ENCODE measurements around the gene CLEC4A.
A peak's percentile ranks its signal among the peaks of the same experiment; 100 is the strongest.
"Not testable (repeated sequence)": the region's sequence is repeated elsewhere in the genome, so short reads cannot be mapped to it uniquely, and the experiment has no call there.

CLEC4A gene

GRCh38 chr12:8157484-8158198 lies 34.2 kb downstream of the CLEC4A start:
- Histone ChIP-seq H3K4me3 (ENCODE audit: low read depth in 1 of 2, low read length in 2 of 2) (no peak overlapping the region), H3K27ac (ENCODE audit: low read depth, low read length) (no peak overlapping the region), H3K4me1 (ENCODE audit: control insufficient read depth in 1 of 2, insufficient read depth in 2 of 2, low read length in 2 of 2) (no peaks in the 10 kb centered on the region), H3K9me3 (ENCODE audit: control insufficient read depth in 1 of 2, low read length in 2 of 2) (no peaks in the 10 kb centered on the region), H3K27me3 (ENCODE audit: control insufficient read depth in 1 of 2, insufficient read depth in 2 of 2, low read length in 2 of 2) (no peaks in the 10 kb centered on the region), H3K9ac (ENCODE audit: low read depth in 1 of 2, low read length in 2 of 2) (no peak overlapping the region), H3K36me3 (ENCODE audit: control insufficient read depth in 1 of 2, insufficient read depth in 2 of 2, low read length in 2 of 2) (no peaks in the 10 kb centered on the region)

DNA sequence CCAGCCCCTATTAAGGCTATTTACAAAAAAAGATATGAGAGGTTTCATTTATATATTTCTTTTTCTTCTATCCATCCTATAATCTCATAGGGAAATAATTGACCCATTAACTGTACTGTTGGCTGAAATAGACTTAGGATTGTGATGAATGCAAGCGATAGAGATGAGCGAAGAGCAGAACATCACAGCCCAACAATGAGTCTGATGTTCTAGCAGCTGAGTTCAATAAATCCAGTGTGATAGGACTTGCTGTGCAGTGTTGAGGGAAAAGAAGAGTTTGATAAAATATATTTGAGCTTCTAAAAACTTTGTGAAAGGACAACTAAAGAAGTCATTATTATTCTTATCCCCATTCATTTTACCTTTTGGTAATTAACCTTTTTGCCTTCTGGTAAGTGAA lies 49.5 kb downstream of the CLEC4A start:
- not testable (repeated sequence) for H3K9ac ChIP-seq (ENCODE audit: low read depth in 1 of 2, low read length in 2 of 2); H3K27me3 ChIP-seq (ENCODE audit: control insufficient read depth in 1 of 2, insufficient read depth in 2 of 2, low read length in 2 of 2); H3K27ac ChIP-seq (ENCODE audit: low read depth, low read length); H3K4me1 ChIP-seq (ENCODE audit: control insufficient read depth in 1 of 2, insufficient read depth in 2 of 2, low read length in 2 of 2); H3K9me3 ChIP-seq (ENCODE audit: control insufficient read depth in 1 of 2, low read length in 2 of 2); H3K36me3 ChIP-seq (ENCODE audit: control insufficient read depth in 1 of 2, insufficient read depth in 2 of 2, low read length in 2 of 2); H3K4me3 ChIP-seq (ENCODE audit: low read depth in 1 of 2, low read length in 2 of 2)

DNA sequence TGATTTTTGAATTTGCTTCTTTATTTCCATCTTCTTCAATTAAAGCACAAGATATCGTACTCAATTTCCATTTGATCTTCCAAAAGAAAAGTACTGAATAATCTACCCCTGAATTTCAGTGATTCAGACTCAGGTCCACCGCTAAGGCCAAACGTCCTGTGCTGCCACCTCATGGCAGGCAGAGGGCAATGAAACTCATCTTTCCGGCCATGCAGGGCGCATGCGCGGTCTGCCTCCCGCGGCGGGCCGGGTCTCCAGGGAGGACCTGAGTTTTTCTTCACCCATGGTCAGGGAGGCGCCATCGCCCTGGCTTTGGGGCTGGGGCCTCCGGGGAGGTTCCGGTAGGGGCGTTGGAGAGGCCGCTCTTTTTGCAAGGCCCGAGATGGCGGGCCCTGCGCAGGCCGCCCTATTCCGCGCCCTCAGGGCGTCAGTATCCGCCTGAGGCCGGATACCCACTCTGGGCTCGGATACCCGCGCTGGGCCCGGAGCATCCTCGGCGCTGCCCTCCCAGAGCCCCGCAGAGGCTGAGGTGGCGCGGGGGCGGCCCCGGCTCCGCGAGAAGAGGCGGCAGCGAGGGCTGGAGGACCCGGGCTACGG lies 56.7 kb downstream of the CLEC4A start:
- not testable (repeated sequence) for H3K27ac ChIP-seq (ENCODE audit: low read depth, low read length); H3K4me1 ChIP-seq (ENCODE audit: control insufficient read depth in 1 of 2, insufficient read depth in 2 of 2, low read length in 2 of 2); H3K27me3 ChIP-seq (ENCODE audit: control insufficient read depth in 1 of 2, insufficient read depth in 2 of 2, low read length in 2 of 2); H3K36me3 ChIP-seq (ENCODE audit: control insufficient read depth in 1 of 2, insufficient read depth in 2 of 2, low read length in 2 of 2); H3K9ac ChIP-seq (ENCODE audit: low read depth in 1 of 2, low read length in 2 of 2); H3K9me3 ChIP-seq (ENCODE audit: control insufficient read depth in 1 of 2, low read length in 2 of 2)
- peak overlapping the region; percentile 51 to 60 for H3K4me3 ChIP-seq (ENCODE audit: low read depth in 1 of 2, low read length in 2 of 2)

GRCh38 chr12:8181271-8181670 lies 57.9 kb downstream of the CLEC4A start:
- not testable (repeated sequence) for H3K4me3 ChIP-seq (ENCODE audit: low read depth in 1 of 2, low read length in 2 of 2)

GRCh38 chr12:8182923-8183322 lies 59.5 kb downstream of the CLEC4A start:
- not testable (repeated sequence) for H3K36me3 ChIP-seq (ENCODE audit: control insufficient read depth in 1 of 2, insufficient read depth in 2 of 2, low read length in 2 of 2); H3K4me3 ChIP-seq (ENCODE audit: low read depth in 1 of 2, low read length in 2 of 2); H3K4me1 ChIP-seq (ENCODE audit: control insufficient read depth in 1 of 2, insufficient read depth in 2 of 2, low read length in 2 of 2); H3K27me3 ChIP-seq (ENCODE audit: control insufficient read depth in 1 of 2, insufficient read depth in 2 of 2, low read length in 2 of 2); H3K27ac ChIP-seq (ENCODE audit: low read depth, low read length); H3K9me3 ChIP-seq (ENCODE audit: control insufficient read depth in 1 of 2, low read length in 2 of 2); H3K9ac ChIP-seq (ENCODE audit: low read depth in 1 of 2, low read length in 2 of 2)

More at GRCh38 chr12:8181271-8181670, 57.9 kb downstream of the CLEC4A start:
- H3K36me3 ChIP-seq (ENCODE audit: control insufficient read depth in 1 of 2, insufficient read depth in 2 of 2, low read length in 2 of 2); H3K4me1 ChIP-seq (ENCODE audit: control insufficient read depth in 1 of 2, insufficient read depth in 2 of 2, low read length in 2 of 2); H3K9ac ChIP-seq (ENCODE audit: low read depth in 1 of 2, low read length in 2 of 2); H3K27ac ChIP-seq (ENCODE audit: low read depth, low read length); H3K27me3 ChIP-seq (ENCODE audit: control insufficient read depth in 1 of 2, insufficient read depth in 2 of 2, low read length in 2 of 2); H3K9me3 ChIP-seq (ENCODE audit: control insufficient read depth in 1 of 2, low read length in 2 of 2): not testable (repeated sequence)

GRCh38 chr12:8183346-8183745 lies 59.9 kb downstream of the CLEC4A start:
- not testable (repeated sequence) for H3K4me1 ChIP-seq (ENCODE audit: control insufficient read depth in 1 of 2, insufficient read depth in 2 of 2, low read length in 2 of 2); H3K9me3 ChIP-seq (ENCODE audit: control insufficient read depth in 1 of 2, low read length in 2 of 2); H3K27me3 ChIP-seq (ENCODE audit: control insufficient read depth in 1 of 2, insufficient read depth in 2 of 2, low read length in 2 of 2); H3K36me3 ChIP-seq (ENCODE audit: control insufficient read depth in 1 of 2, insufficient read depth in 2 of 2, low read length in 2 of 2); H3K4me3 ChIP-seq (ENCODE audit: low read depth in 1 of 2, low read length in 2 of 2); H3K9ac ChIP-seq (ENCODE audit: low read depth in 1 of 2, low read length in 2 of 2); H3K27ac ChIP-seq (ENCODE audit: low read depth, low read length)

DNA sequence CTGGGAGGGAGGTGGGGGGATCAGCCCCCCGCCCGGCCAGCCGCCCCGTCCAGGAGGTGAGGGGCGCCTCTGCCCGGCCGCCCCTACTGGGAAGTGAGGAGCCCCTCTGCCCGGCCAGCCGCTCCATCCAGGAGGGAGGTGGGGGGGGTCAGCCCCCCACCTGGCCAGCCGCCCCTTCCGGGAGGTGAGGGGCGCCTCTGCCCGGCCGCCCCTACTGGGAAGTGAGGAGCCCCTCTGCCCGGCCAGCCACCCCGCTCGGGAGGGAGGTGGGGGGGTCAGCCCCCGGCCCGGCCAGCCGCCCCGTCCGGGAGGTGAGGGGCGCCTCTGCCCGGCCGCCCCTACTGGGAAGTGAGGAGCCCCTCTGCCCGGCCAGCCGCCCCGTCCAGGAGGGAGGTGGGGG lies 60.8 kb downstream of the CLEC4A start:
- H3K27ac ChIP-seq (ENCODE audit: low read depth, low read length); H3K9ac ChIP-seq (ENCODE audit: low read depth in 1 of 2, low read length in 2 of 2); H3K4me1 ChIP-seq (ENCODE audit: control insufficient read depth in 1 of 2, insufficient read depth in 2 of 2, low read length in 2 of 2); H3K4me3 ChIP-seq (ENCODE audit: low read depth in 1 of 2, low read length in 2 of 2); H3K27me3 ChIP-seq (ENCODE audit: control insufficient read depth in 1 of 2, insufficient read depth in 2 of 2, low read length in 2 of 2); H3K36me3 ChIP-seq (ENCODE audit: control insufficient read depth in 1 of 2, insufficient read depth in 2 of 2, low read length in 2 of 2); H3K9me3 ChIP-seq (ENCODE audit: control insufficient read depth in 1 of 2, low read length in 2 of 2): not testable (repeated sequence)

DNA sequence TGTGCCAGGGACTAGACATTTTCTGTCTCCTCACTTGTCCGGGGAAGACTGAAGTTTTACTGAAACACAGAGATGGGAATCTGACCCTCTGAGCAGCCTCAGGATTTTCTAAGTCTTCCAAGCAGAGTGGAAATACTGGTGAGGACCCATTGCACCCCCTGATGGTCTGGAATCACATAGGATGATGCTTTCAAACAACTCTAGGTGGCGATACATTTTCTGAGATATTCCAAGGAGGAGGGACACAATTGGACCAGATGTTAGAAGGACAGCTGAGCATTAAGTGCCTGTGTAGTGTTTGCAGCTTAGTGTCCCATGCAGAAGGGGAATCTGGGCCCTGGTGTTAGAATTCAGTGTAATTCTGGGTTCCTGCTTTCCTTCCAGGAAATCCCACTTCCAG lies 64.7 kb downstream of the CLEC4A start:
- H3K27ac ChIP-seq (ENCODE audit: low read depth, low read length); H3K4me1 ChIP-seq (ENCODE audit: control insufficient read depth in 1 of 2, insufficient read depth in 2 of 2, low read length in 2 of 2); H3K9me3 ChIP-seq (ENCODE audit: control insufficient read depth in 1 of 2, low read length in 2 of 2); H3K4me3 ChIP-seq (ENCODE audit: low read depth in 1 of 2, low read length in 2 of 2); H3K36me3 ChIP-seq (ENCODE audit: control insufficient read depth in 1 of 2, insufficient read depth in 2 of 2, low read length in 2 of 2); H3K27me3 ChIP-seq (ENCODE audit: control insufficient read depth in 1 of 2, insufficient read depth in 2 of 2, low read length in 2 of 2); H3K9ac ChIP-seq (ENCODE audit: low read depth in 1 of 2, low read length in 2 of 2): not testable (repeated sequence)
